ENCODE data around the gene ABCA2.

The ABCA2 gene

GRCh38 chr9:137056739-137057415, 28.8 kb upstream of the ABCA2 start:
- Mint-ChIP-seq H3K4me1 (peaks cover 25% of the 10 kb centered on the region), H3K36me3 (ENCODE audit: low read depth) (no peaks in the 10 kb centered on the region), H3K9me3 (no peaks in the 10 kb centered on the region), H3K27me3 (ENCODE audit: low read depth) (peaks cover 59% of the 10 kb centered on the region), H3K27ac (peak overlapping the region in 2 of 3 experiments; percentile 70 to 71), H3K4me3 (no peak overlapping the region)
- TF ChIP-seq CTCF (IDR thresholded peaks at IDR 0.05; ENCODE audit: unreplicated experiment in 3 of 3), result no peak

DNA sequence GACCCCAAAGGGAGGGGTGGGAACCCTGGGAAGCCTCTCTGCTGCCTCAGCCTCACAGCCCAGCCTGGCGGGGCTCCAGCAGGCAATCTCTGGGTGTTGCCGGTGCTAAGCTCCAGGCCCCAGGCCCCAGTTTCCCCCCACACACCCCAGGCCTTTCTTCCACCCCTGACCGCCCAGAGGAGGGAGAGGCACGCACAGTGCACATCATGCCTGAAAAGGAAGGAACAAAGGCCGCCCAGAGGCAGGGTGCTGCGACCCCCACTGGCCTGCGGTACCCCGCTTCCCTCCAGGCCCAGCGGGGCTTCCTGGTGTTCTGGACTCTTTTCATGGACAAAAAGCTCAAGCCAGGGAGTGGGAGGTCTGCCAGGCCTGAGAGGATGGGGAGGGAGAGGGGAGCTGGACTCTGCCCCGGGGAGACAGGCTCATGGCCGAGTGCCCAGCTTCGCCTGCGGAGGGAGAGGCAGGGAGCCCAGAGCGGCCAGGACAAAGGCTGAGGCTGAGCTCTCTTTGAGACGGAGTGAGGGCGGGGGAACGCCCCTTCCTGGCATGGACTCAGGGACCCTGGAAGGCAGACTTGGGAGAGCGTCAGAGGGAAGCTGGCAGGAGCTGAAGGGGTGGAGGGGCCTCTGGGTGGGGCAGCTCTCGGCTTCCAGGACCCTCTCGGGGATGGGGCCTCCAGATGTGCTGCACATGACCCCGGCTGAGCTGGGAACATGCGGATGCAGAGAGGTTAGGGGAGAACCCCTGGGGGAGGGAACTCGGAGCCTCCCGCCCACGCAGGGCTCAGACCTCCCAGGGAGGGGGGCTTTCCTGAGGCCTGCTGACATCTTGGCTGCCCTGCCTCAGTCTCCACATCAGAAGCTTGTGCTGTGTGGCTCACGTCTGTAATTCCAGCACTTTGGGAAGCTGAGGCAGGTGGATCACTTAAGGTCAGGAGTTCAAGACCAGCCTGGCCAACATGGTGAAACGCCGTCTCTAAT, 27.6 kb upstream of the ABCA2 start:
- H3K4me1 Mint-ChIP-seq, result peaks cover 25% of the 10 kb centered on the region
- no peaks in the 10 kb centered on the region for H3K36me3 Mint-ChIP-seq (ENCODE audit: low read depth)
- peaks cover 64% of the 10 kb centered on the region for H3K27me3 Mint-ChIP-seq (ENCODE audit: low read depth)
- H3K27ac Mint-ChIP-seq, result peak overlapping the region; percentile 87 to 93 (median 87)
- H3K4me3 Mint-ChIP-seq, result peak overlapping the region; percentile 32 to 72 (median 36)
- H3K9me3 Mint-ChIP-seq, result no peaks in the 10 kb centered on the region
- no peak for TF ChIP-seq CTCF (IDR thresholded peaks at IDR 0.05; ENCODE audit: unreplicated experiment in 3 of 3)

DNA sequence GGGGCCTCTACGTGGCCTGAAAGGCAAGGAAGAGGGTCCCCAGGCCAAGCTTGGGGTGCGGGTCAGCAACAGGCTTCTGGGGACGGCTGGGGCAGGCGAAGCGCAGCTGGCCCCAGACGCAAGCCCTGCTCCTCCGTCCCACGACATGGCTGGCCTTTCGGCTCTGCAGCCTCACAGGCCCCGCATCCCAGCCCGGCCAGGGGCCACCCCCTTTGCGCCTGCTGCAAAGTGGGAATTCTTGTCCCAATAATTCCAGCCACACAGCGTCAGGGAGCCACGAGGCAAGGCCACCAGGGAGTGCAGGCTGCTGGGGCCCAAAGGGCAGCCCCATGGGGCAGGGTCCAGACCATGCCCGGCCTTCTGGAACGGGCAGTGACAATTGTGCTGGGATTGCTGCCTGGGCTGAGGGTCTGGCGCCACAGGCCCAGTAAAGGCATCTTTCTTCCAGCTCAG, 26.9 kb upstream of the ABCA2 start:
- H3K9me3 Mint-ChIP-seq, result no peaks in the 10 kb centered on the region
- peak overlapping the region in 2 of 3 experiments; percentile 87 to 93 for H3K27ac Mint-ChIP-seq
- peaks cover 68% of the 10 kb centered on the region for H3K27me3 Mint-ChIP-seq (ENCODE audit: low read depth)
- H3K4me3 Mint-ChIP-seq, result peak overlapping the region in 1 of 3 experiments; percentile 36
- H3K4me1 Mint-ChIP-seq, result peaks cover 25% of the 10 kb centered on the region
- TF ChIP-seq CTCF (IDR thresholded peaks at IDR 0.05; ENCODE audit: unreplicated experiment in 3 of 3), result no peak
- H3K36me3 Mint-ChIP-seq (ENCODE audit: low read depth), result no peaks in the 10 kb centered on the region

DNA sequence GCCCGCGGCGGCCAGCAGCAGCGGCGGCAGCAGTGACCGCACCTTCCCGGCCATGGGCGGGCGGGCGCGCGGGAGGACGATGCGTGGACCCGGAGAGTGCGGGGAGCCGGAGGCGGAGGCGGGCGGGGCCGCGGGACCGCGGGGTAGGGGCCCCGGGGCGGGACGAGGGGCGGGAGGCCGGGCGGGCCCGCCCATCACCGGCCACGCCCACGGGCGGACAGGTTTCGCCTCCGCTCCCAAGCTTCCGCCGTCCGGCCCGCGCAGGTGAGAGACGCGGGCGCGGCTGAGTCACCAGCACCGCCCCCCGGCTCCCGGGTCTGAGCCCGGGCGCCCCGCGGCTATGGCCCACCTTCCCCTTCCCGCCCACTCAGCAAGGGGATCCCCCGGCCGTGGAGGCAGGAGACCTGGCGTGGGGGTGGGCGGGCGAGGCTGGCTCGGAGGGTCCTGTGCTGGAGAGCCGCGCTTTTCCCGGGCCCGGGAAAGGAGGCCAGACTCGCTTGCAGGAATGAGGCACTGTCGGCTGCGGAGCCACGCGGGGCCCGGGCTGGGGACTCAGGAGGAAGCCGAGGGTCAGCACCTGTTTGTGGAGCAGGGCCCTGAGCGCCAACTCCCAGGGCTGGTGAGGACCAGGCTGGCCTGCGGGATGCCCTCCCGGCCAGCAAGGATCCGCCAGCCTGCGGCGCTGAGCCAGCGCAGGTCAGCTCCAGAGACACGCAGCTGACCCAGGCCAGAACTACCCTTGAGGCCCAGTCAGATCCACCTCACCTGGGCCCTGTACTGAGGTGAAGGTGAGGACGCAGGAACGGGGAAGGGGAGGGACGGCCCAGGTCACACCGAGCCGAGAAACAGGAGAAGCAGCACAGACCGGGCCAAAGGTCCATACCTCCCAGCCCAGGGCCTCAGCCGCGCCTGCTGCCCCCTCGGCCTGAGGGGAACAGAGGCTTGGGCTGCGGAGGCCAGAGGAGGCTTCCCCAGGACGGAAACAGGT, 26.2 kb upstream of the ABCA2 start, which contains the start of gene ENTPD2:
TSS of gene ENTPD2 (minus strand) at position 118 of the 988 bp plus-strand sequence. CDS start at position 54, 64 bp downstream.
- Mint-ChIP-seq H3K4me1 (peaks cover 25% of the 10 kb centered on the region), H3K36me3 (ENCODE audit: low read depth) (no peaks in the 10 kb centered on the region), H3K9me3 (no peaks in the 10 kb centered on the region), H3K27me3 (ENCODE audit: low read depth) (peaks cover 75% of the 10 kb centered on the region), H3K4me3 (peak within 1 kb of the TSS; percentile 37 to 61 (median 60)), H3K27ac (peak within 1 kb of the TSS in 2 of 3 experiments; percentile 55 to 79)
- TF ChIP-seq CTCF (IDR thresholded peaks at IDR 0.05; ENCODE audit: unreplicated experiment in 3 of 3), result no peak

Measured in nephron (organoid).